DND-41 (cell line): ENCODE measurements around the gene OPCML.

Experiments used
- ATAC-seq: fragments of 200-7000 bp; cut with Tn5 transposase; 3 replicates; pipeline ENCODE4 v1.9.1; 2021; ENCODE audit warnings: low read depth; ENCODE audit not compliant: insufficient read depth
- DNase-seq: peaks from one replicate; pipeline ENCODE4 v3.0.0-alpha.2; 2020
- H2AFZ ChIP-seq: 2 replicates; pipeline ENCODE4 v1.6.0; 2012; ENCODE audit warnings: low read depth, low read length
- H3K27ac ChIP-seq: 2 replicates; pipeline ENCODE4 v1.5.1; 2012; ENCODE audit warnings: low read length, inconsistent platforms
- H3K27me3 ChIP-seq: fragments of 200-600 bp; sonication (generic); 2 replicates; pipeline ENCODE4 v1.6.0; 2012; ENCODE audit warnings: low read length, mild to moderate bottlenecking, inconsistent platforms; ENCODE audit not compliant: insufficient read depth, poor library complexity
- H3K36me3 ChIP-seq: 2 replicates; pipeline ENCODE4 v1.5.1; 2012; ENCODE audit warnings: low read length, inconsistent platforms; ENCODE audit not compliant: insufficient read depth
- H3K4me1 ChIP-seq: 2 replicates; pipeline ENCODE4 v1.5.1; 2012; ENCODE audit warnings: mild to moderate bottlenecking, low read length; ENCODE audit not compliant: insufficient read depth
- H3K4me2 ChIP-seq: 2 replicates; pipeline ENCODE4 v1.6.0; 2012; ENCODE audit warnings: mild to moderate bottlenecking, moderate library complexity, low read length, inconsistent platforms; ENCODE audit not compliant: insufficient read depth
- H3K4me3 ChIP-seq, 2 experiments: fragments of 200-600 bp in 1 of 2; shearing (Covaris generic) in 1 of 2; 2 replicates each; pipeline ENCODE4 v1.5.1; 2012 to 2016; ENCODE audit warnings: inconsistent platforms in 2 of 2, low read length in 2 of 2, mild to moderate bottlenecking in 2 of 2, low read depth in 1 of 2, moderate library complexity in 1 of 2
- H3K79me2 ChIP-seq: 2 replicates; pipeline ENCODE4 v1.6.0; 2012; ENCODE audit warnings: low read length, inconsistent platforms; ENCODE audit not compliant: insufficient read depth
- H3K9ac ChIP-seq: 2 replicates; pipeline ENCODE4 v1.6.0; 2012; ENCODE audit warnings: low read depth, mild to moderate bottlenecking, inconsistent platforms, low read length, moderate library complexity
- H3K9me3 ChIP-seq: 2 replicates; pipeline ENCODE4 v1.5.1; 2012; ENCODE audit warnings: low read length, moderate library complexity, mild to moderate bottlenecking, inconsistent platforms; ENCODE audit not compliant: insufficient read depth, severe bottlenecking
- H4K20me1 ChIP-seq: 2 replicates; pipeline ENCODE4 v1.6.0; 2012; ENCODE audit warnings: low read length; ENCODE audit not compliant: insufficient read depth
- CTCF ChIP-seq: IDR thresholded peaks from 2 replicates; pipeline ENCODE4 v1.5.1; 2012; ENCODE audit warnings: borderline replicate concordance, low read length, moderate library complexity, mild to moderate bottlenecking; ENCODE audit not compliant: poor library complexity, severe bottlenecking; ENCODE audit errors: extremely low read depth
- EZH2 ChIP-seq: IDR thresholded peaks from 3 replicates; pipeline ENCODE4 v1.6.1; 2012; ENCODE audit warnings: borderline replicate concordance, low read depth, mild to moderate bottlenecking, moderate library complexity, low read length, inconsistent platforms; ENCODE audit not compliant: severe bottlenecking

The OPCML gene

GRCh38 chr11:133048270-133048669, 484.0 kb downstream of the OPCML start:
- no peak for TF ChIP-seq EZH2
- TF ChIP-seq CTCF = no peak

GRCh38 chr11:133047771-133048115, 484.6 kb downstream of the OPCML start:
- H3K79me2 ChIP-seq = no peaks in the 10 kb centered on the region
- TF ChIP-seq EZH2 (no peak), CTCF (no peak)
- ATAC-seq = no peak
- H3K27me3 ChIP-seq = peaks cover 21% of the 10 kb centered on the region
- no peaks in the 10 kb centered on the region for H4K20me1 ChIP-seq
- no peak overlapping the region for H3K27ac ChIP-seq
- H3K9me3 ChIP-seq = no peaks in the 10 kb centered on the region
- no peak overlapping the region for H2AFZ ChIP-seq
- no peak overlapping the region for H3K4me3 ChIP-seq
- no peak overlapping the region for H3K9ac ChIP-seq
- no peaks in the 10 kb centered on the region for H3K36me3 ChIP-seq
- no peak overlapping the region for H3K4me2 ChIP-seq
- no peak for DNase-seq
- H3K4me1 ChIP-seq = no peaks in the 10 kb centered on the region

More at GRCh38 chr11:133048270-133048669, 484.0 kb downstream of the OPCML start:
- Histone ChIP-seq H3K27me3 (peaks cover 21% of the 10 kb centered on the region), H3K4me3 (no peak overlapping the region), H3K27ac (no peak overlapping the region), H4K20me1 (no peaks in the 10 kb centered on the region), H2AFZ (no peak overlapping the region), H3K4me1 (no peaks in the 10 kb centered on the region), H3K9ac (no peak overlapping the region), H3K36me3 (no peaks in the 10 kb centered on the region), H3K9me3 (no peaks in the 10 kb centered on the region), H3K4me2 (no peak overlapping the region), H3K79me2 (no peaks in the 10 kb centered on the region)
- ATAC-seq = no peak
- no peak for DNase-seq

GRCh38 chr11:133047036-133047770, 485.1 kb downstream of the OPCML start:
- no peak overlapping the region for H3K9ac ChIP-seq
- peaks cover 21% of the 10 kb centered on the region for H3K27me3 ChIP-seq
- no peak for ATAC-seq
- H3K4me3 ChIP-seq = no peak overlapping the region
- H3K27ac ChIP-seq = no peak overlapping the region
- H3K4me1 ChIP-seq = no peaks in the 10 kb centered on the region
- H3K36me3 ChIP-seq = no peaks in the 10 kb centered on the region
- no peaks in the 10 kb centered on the region for H3K9me3 ChIP-seq
- no peaks in the 10 kb centered on the region for H3K79me2 ChIP-seq
- no peaks in the 10 kb centered on the region for H4K20me1 ChIP-seq
- H3K4me2 ChIP-seq = no peak overlapping the region
- TF ChIP-seq CTCF = no peak
- no peak for TF ChIP-seq EZH2
- DNase-seq = no peak
- no peak overlapping the region for H2AFZ ChIP-seq
